Astrocyte (in vitro differentiated cells and primary cell): ENCODE data around the gene MED13L. TPM values are rescaled to one million over a fixed set of nuclear protein-coding genes. Genes with fewer than 3 reads are reported as not detected.

Experiments
- DNase-seq: peaks from one replicate; pipeline ENCODE4 v3.0.0-alpha.2; 2010; ENCODE audit warnings: low read depth
- FAIRE-seq: peaks from 2 replicates; lab custom pipeline; 2011; peaks lifted over from hg19 to GRCh38; lab: Jason Lieb, UNC
- H2AFZ ChIP-seq: 2 replicates; pipeline ENCODE4 v1.6.0; 2012; ENCODE audit warnings: low read depth, low read length, inconsistent platforms
- H3K27ac ChIP-seq: 2 replicates; pipeline ENCODE4 v1.5.1; 2011; ENCODE audit warnings: low read depth, low read length, inconsistent platforms
- H3K27me3 ChIP-seq: 2 replicates; pipeline ENCODE4 v1.6.0; 2011; ENCODE audit warnings: low read length, inconsistent platforms; ENCODE audit not compliant: insufficient read depth
- H3K36me3 ChIP-seq: 2 replicates; pipeline ENCODE4 v1.5.1; 2011; ENCODE audit warnings: low read length, inconsistent platforms; ENCODE audit not compliant: insufficient read depth
- H3K4me1 ChIP-seq: 2 replicates; pipeline ENCODE4 v1.5.1; 2011; ENCODE audit warnings: low read length, inconsistent platforms; ENCODE audit not compliant: insufficient read depth
- H3K4me2 ChIP-seq: 2 replicates; pipeline ENCODE4 v1.6.0; 2012; ENCODE audit warnings: low read length, inconsistent platforms
- H3K4me3 ChIP-seq: 2 replicates; pipeline ENCODE4 v1.5.1; 2011; ENCODE audit warnings: low read depth, mild to moderate bottlenecking, low read length, inconsistent platforms; ENCODE audit not compliant: insufficient read depth
- H3K79me2 ChIP-seq: 2 replicates; pipeline ENCODE4 v1.6.0; 2012; ENCODE audit warnings: mild to moderate bottlenecking, low read length, inconsistent platforms; ENCODE audit not compliant: insufficient read depth
- H3K9ac ChIP-seq: 2 replicates; pipeline ENCODE4 v1.6.0; 2012; ENCODE audit warnings: mild to moderate bottlenecking, low read length, inconsistent platforms
- H3K9me3 ChIP-seq: 2 replicates; pipeline ENCODE4 v1.5.1; 2012; ENCODE audit warnings: low read depth, mild to moderate bottlenecking, low read length, inconsistent platforms; ENCODE audit not compliant: insufficient read depth
- H4K20me1 ChIP-seq: 2 replicates; pipeline ENCODE4 v1.6.0; 2012; ENCODE audit warnings: low read length, inconsistent platforms; ENCODE audit not compliant: insufficient read depth
- H3K27ac Mint-ChIP-seq: one replicate; pipeline ENCODE4 v1.8.0; 2021; ENCODE audit warnings: mild to moderate bottlenecking, mixed read lengths; ENCODE audit not compliant: unreplicated experiment
- H3K27me3 Mint-ChIP-seq: one replicate; pipeline ENCODE4 v1.8.0; 2021; ENCODE audit warnings: low read depth, mixed read lengths; ENCODE audit not compliant: unreplicated experiment
- H3K36me3 Mint-ChIP-seq: one replicate; pipeline ENCODE4 v1.8.0; 2021; ENCODE audit warnings: low read depth, mixed read lengths; ENCODE audit not compliant: unreplicated experiment
- H3K4me1 Mint-ChIP-seq: one replicate; pipeline ENCODE4 v1.8.0; 2021; ENCODE audit warnings: low read depth, mixed read lengths; ENCODE audit not compliant: unreplicated experiment
- H3K4me3 Mint-ChIP-seq: one replicate; pipeline ENCODE4 v1.8.0; 2021; ENCODE audit warnings: mild to moderate bottlenecking, moderate library complexity, mixed read lengths; ENCODE audit not compliant: unreplicated experiment
- H3K9me3 Mint-ChIP-seq: one replicate; pipeline ENCODE4 v1.8.0; 2021; ENCODE audit warnings: mild to moderate bottlenecking, mixed read lengths; ENCODE audit not compliant: unreplicated experiment
- CTCF ChIP-seq: IDR thresholded peaks from 2 replicates; pipeline ENCODE4 v1.5.1; 2011; ENCODE audit warnings: low read depth, mild to moderate bottlenecking, inconsistent platforms, low read length, moderate library complexity; ENCODE audit not compliant: insufficient read depth
- EZH2 ChIP-seq: IDR thresholded peaks from 2 replicates; pipeline ENCODE4 v1.6.1; 2012; ENCODE audit warnings: mild to moderate bottlenecking, low read length, inconsistent platforms; ENCODE audit not compliant: insufficient read depth
- total RNA-seq: library from RNA; stranded (reverse); gene quantifications from 2 replicates; pipeline ENCODE4 v1.2.1, GENCODE V29; 2021

Gene MED13L
- total RNA-seq, 1 donor from 2014 or later: 153 TPM

GRCh38 chr12:116093915-116094314 is 183.6 kb downstream of the MED13L start:
- FAIRE-seq (no peak), DNase-seq (no peak)
- TF ChIP-seq EZH2: no peak
- no peak for TF ChIP-seq CTCF
- Mint-ChIP-seq H3K4me3 (no peak overlapping the region), H3K36me3 (peaks cover 2% of the 10 kb centered on the region), H3K27ac (no peak overlapping the region), H3K27me3 (no peaks in the 10 kb centered on the region), H3K4me1 (peaks cover 7% of the 10 kb centered on the region), H3K9me3 (no peaks in the 10 kb centered on the region)
- Histone ChIP-seq H3K36me3 (no peaks in the 10 kb centered on the region), H3K9ac (no peak overlapping the region), H2AFZ (no peak overlapping the region), H3K4me3 (no peak overlapping the region), H3K4me2 (no peak overlapping the region), H3K27me3 (no peaks in the 10 kb centered on the region), H3K79me2 (peaks cover 80% of the 10 kb centered on the region), H3K4me1 (no peaks in the 10 kb centered on the region), H4K20me1 (peaks cover 55% of the 10 kb centered on the region), H3K27ac (no peak overlapping the region), H3K9me3 (no peaks in the 10 kb centered on the region)

GRCh38 chr12:116092776-116093175 is 184.7 kb downstream of the MED13L start:
- DNase-seq: no peak
- Mint-ChIP-seq H3K27ac (no peak overlapping the region), H3K27me3 (no peaks in the 10 kb centered on the region), H3K4me1 (peaks cover 14% of the 10 kb centered on the region), H3K9me3 (no peaks in the 10 kb centered on the region), H3K36me3 (peaks cover 2% of the 10 kb centered on the region), H3K4me3 (no peak overlapping the region)
- no peak overlapping the region for H3K4me3 ChIP-seq
- H3K79me2 ChIP-seq: peaks cover 84% of the 10 kb centered on the region
- H3K27ac ChIP-seq: no peak overlapping the region
- H3K27me3 ChIP-seq: no peaks in the 10 kb centered on the region
- peaks cover 61% of the 10 kb centered on the region for H4K20me1 ChIP-seq
- H3K4me2 ChIP-seq: no peak overlapping the region
- H3K9ac ChIP-seq: no peak overlapping the region
- no peak overlapping the region for H2AFZ ChIP-seq
- peaks cover 4% of the 10 kb centered on the region for H3K4me1 ChIP-seq
- no peaks in the 10 kb centered on the region for H3K9me3 ChIP-seq
- TF ChIP-seq CTCF: no peak
- no peaks in the 10 kb centered on the region for H3K36me3 ChIP-seq
- no peak for FAIRE-seq

GRCh38 chr12:116092162-116092561 is 185.3 kb downstream of the MED13L start:
- H3K27ac Mint-ChIP-seq: no peak overlapping the region
- no peaks in the 10 kb centered on the region for H3K9me3 Mint-ChIP-seq
- Histone ChIP-seq H3K27ac (no peak overlapping the region), H4K20me1 (peaks cover 61% of the 10 kb centered on the region), H3K4me1 (peaks cover 4% of the 10 kb centered on the region), H3K9me3 (no peaks in the 10 kb centered on the region), H3K4me2 (no peak overlapping the region), H3K27me3 (no peaks in the 10 kb centered on the region), H3K36me3 (no peaks in the 10 kb centered on the region), H3K4me3 (no peak overlapping the region), H2AFZ (no peak overlapping the region), H3K79me2 (peaks cover 84% of the 10 kb centered on the region), H3K9ac (no peak overlapping the region)
- H3K27me3 Mint-ChIP-seq: no peaks in the 10 kb centered on the region
- peaks cover 2% of the 10 kb centered on the region for H3K36me3 Mint-ChIP-seq
- no peak overlapping the region for H3K4me3 Mint-ChIP-seq
- TF ChIP-seq CTCF (no peak), EZH2 (no peak)
- no peak for FAIRE-seq
- DNase-seq: no peak
- peaks cover 19% of the 10 kb centered on the region for H3K4me1 Mint-ChIP-seq
